Thoracic aorta (tissue), 2 donors: ENCODE data around the gene TNFSF8. TPM values are rescaled to one million over a fixed set of nuclear protein-coding genes. Genes with fewer than 3 reads are reported as not detected.

Experiments
- ATAC-seq: fragments of 150-250 bp; one replicate; pipeline ENCODE4 v1.8.0; 2017; ENCODE audit warnings: low read depth; ENCODE audit not compliant: insufficient number of reproducible peaks, low FRiP score
- DNase-seq: peaks from one replicate; pipeline ENCODE4 v3.0.0-alpha.2; 2020; ENCODE audit warnings: low spot score
- H3K27ac ChIP-seq, 2 donors: fragments of 200-600 bp; sonication (generic); 1 replicate in 1 of 2; 2 replicates in 1 of 2; pipeline ENCODE4 v1.5.1; 2016; ENCODE audit warnings: mild to moderate bottlenecking in 2 of 2, moderate library complexity in 2 of 2
- H3K27me3 ChIP-seq: fragments of 200-600 bp; sonication (generic); replicated peaks from 2 replicates; pipeline ENCODE4 v1.6.0; 2016; ENCODE audit warnings: mild to moderate bottlenecking; ENCODE audit not compliant: insufficient read depth
- H3K36me3 ChIP-seq: fragments of 200-600 bp; sonication (generic); one replicate; pipeline ENCODE4 v1.5.1; 2016
- H3K4me1 ChIP-seq, 2 donors: fragments of 200-600 bp; sonication (generic); 1 replicate in 1 of 2; 2 replicates in 1 of 2; pipeline versions ENCODE4 v1.5.1 to v1.6.0; 2016; ENCODE audit warnings: low read depth in 2 of 2, mild to moderate bottlenecking in 1 of 2; ENCODE audit not compliant: control insufficient read depth in 1 of 2
- H3K4me3 ChIP-seq: fragments of 200-600 bp; sonication (generic); 2 replicates; pipeline ENCODE4 v1.5.1; 2016; ENCODE audit warnings: mild to moderate bottlenecking
- H3K9me3 ChIP-seq: fragments of 200-600 bp; sonication (generic); 2 replicates; pipeline ENCODE4 v1.5.1; 2016
- total RNA-seq, 2 donors: library from RNA; depleted of rRNA; stranded (reverse); fragments of >200 nt; gene quantifications; one replicate each; pipeline versions ENCODE4 v1.1.0 to v1.2.3, GENCODE V29; 2016
- TF ChIP-seq, protein P1 (sequence below): fragments of 200-600 bp; sonication (generic); IDR thresholded peaks from one replicate; pipeline ENCODE4 v1.5.1; 2019; ENCODE audit warnings: antibody characterized with exemption

The TNFSF8 gene
- total RNA-seq, 2 donors from 2014 or later: 4.1 to 5.8 TPM

DNA sequence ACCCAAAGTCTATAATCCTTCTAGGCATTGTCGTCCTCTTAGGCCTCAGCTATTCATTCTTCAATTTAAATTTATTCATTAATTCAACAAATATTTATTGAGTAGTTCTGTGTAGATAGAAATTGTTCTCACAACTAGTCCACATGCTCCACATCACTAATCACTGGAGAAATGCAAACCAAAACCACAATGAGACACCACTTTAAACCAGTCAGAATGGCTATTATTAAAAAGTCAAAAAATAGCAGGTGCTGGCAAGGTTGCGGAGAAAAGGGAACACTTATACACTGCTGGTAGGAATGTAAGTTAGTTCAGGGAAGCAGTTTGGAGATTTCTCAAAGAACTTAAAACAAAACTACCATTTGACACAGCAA, 73.5 kb downstream of the TNFSF8 start:
- DNase-seq (no peak), ATAC-seq (no peak)
- H3K27me3 ChIP-seq: no peaks in the 10 kb centered on the region
- H3K4me3 ChIP-seq: no peak overlapping the region
- H3K4me1 ChIP-seq: peaks cover 0 to 3% of the 10 kb centered on the region in 2 donors
- H3K36me3 ChIP-seq: no peaks in the 10 kb centered on the region
- no peak overlapping the region for H3K27ac ChIP-seq
- H3K9me3 ChIP-seq: no peaks in the 10 kb centered on the region
- TF ChIP-seq, protein P1, sequence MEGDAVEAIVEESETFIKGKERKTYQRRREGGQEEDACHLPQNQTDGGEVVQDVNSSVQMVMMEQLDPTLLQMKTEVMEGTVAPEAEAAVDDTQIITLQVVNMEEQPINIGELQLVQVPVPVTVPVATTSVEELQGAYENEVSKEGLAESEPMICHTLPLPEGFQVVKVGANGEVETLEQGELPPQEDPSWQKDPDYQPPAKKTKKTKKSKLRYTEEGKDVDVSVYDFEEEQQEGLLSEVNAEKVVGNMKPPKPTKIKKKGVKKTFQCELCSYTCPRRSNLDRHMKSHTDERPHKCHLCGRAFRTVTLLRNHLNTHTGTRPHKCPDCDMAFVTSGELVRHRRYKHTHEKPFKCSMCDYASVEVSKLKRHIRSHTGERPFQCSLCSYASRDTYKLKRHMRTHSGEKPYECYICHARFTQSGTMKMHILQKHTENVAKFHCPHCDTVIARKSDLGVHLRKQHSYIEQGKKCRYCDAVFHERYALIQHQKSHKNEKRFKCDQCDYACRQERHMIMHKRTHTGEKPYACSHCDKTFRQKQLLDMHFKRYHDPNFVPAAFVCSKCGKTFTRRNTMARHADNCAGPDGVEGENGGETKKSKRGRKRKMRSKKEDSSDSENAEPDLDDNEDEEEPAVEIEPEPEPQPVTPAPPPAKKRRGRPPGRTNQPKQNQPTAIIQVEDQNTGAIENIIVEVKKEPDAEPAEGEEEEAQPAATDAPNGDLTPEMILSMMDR: no peak

DNA sequence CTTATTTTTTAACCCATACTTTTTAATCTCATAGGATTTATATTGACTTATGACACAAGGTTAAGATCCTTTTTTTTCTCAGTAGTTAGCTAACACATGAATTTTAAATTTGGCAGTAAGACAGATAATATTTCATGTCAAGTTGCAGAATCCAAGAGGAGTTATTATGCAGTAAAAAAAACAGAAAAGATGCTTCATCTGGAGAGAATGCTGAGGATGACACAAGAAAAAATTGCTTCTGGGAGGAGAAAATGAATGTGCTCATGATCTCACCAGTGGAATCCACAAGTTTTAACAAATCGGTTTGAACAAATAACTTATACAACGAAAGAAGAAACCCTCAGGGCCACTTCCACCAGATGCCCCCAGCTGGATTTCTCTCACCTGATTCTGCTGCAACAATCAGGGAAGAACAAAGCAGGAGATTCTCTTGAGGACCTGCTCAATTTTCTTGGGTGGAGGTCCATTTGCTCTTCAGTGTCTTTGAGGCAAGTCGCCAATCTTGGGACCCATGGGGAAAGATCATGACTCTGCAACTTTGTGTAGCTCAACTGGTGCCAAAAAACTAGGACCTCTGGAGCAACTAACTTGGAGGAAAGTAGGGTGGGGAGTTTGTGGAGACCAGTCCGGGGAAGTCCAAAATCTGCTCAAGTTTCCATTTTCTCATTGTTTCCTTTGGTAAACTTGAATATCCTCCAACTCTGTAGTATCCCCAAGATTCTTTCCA, 74.0 kb downstream of the TNFSF8 start:
- DNase-seq (no peak), ATAC-seq (no peak)
- Histone ChIP-seq H3K36me3 (no peaks in the 10 kb centered on the region), H3K4me1 (peaks cover 0 to 3% of the 10 kb centered on the region in 2 donors), H3K9me3 (no peaks in the 10 kb centered on the region), H3K27ac (no peak overlapping the region), H3K27me3 (no peaks in the 10 kb centered on the region), H3K4me3 (no peak overlapping the region)
- TF ChIP-seq, protein P1: no peak

DNA sequence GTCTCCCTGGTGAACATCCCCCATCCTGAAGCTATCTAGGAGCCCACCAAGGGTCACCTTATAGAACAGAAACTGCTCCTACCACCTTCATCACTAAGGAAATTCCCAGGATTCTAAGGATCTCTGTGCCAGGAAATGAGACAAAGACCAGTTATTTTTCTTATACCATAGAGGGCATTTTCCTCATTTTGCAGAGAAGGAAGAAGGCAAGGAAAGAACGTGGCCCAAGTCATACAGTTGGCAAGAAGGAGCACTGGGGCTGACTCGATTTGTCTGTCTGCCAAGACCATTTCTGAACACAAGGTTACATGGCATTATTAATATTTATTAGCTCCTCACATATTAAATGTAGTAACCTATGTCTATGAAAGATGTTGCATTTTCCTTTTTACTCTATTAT, 74.9 kb downstream of the TNFSF8 start:
- no peaks in the 10 kb centered on the region for H3K9me3 ChIP-seq
- peaks cover 0 to 3% of the 10 kb centered on the region in 2 donors for H3K4me1 ChIP-seq
- TF ChIP-seq, protein P1: no peak
- no peak overlapping the region for H3K4me3 ChIP-seq
- H3K27ac ChIP-seq: no peak overlapping the region
- H3K27me3 ChIP-seq: no peaks in the 10 kb centered on the region
- no peaks in the 10 kb centered on the region for H3K36me3 ChIP-seq
- DNase-seq: no peak
- ATAC-seq: no peak

DNA sequence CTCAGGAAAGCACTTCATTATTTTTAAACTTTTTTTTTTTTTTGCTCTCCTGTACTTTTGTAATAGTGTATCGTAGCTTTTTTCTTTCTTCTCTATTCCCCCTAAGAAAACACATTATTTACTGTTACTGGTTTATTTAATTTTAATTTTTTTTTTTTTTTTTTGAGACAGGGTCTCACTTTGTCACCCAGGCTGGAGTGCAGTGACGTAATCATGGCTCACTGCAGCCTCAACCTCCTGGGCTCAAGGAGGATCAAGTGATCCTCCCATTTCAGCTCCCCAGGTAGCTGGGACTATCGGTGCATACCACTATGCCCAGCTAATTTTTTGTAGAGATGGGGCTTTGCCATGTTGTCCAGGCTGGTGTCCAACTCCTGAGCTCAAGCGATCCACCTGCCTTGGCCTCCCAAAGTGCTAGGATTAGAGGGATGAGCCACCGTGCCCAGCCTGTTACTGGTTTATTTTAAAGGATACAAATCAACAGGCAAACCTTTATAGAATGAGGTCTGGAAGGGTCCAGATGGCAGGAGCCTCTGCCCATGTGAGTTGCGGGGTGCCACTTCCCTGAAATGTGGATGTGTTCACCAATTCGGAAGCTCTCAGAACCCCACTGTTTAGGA, 75.5 kb downstream of the TNFSF8 start:
- TF ChIP-seq, protein P1: no peak
- Histone ChIP-seq H3K4me1 (peaks cover 3 to 5% of the 10 kb centered on the region in 2 donors), H3K4me3 (no peak overlapping the region), H3K9me3 (no peaks in the 10 kb centered on the region), H3K27ac (no peak overlapping the region), H3K36me3 (no peaks in the 10 kb centered on the region), H3K27me3 (no peaks in the 10 kb centered on the region)
- DNase-seq: no peak
- no peak for ATAC-seq

DNA sequence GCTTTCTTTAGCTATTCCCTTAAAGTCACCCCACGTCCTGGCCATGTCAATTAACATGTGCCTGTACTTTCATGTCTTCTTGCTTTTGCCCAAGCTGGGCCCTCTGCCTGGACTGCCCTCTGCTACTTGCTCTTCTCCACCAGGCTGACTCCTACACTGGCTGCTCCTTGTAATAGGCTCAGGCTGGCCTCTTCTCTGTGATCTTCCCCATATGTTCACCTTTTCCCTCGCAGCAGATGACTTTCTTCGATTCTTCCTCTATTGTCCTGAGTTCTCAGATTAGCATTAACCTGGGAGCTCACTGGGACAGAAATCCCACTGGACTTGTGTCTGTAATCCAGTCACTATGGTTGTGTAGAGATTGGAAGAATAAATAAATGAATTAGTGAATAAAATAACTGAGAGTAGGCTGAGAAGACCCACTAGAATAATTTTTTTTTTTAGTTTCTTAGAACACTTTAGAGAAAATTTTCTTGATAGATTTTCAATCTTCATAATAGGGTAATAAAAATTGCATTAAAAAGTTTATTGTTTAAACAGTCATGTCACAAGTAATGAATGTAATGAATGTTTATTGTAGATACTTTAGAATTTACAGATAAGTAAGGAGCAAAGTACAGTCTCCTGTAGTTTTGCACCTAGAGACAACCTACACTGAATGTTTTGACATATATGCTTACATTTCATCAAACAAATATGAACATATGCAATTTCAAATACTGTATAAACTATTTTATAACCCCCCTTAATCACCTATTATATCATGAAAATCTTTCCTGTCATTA, 77.1 kb downstream of the TNFSF8 start:
- no peaks in the 10 kb centered on the region for H3K36me3 ChIP-seq
- peaks cover 3 to 11% of the 10 kb centered on the region in 2 donors for H3K4me1 ChIP-seq
- H3K27ac ChIP-seq: no peak overlapping the region
- no peaks in the 10 kb centered on the region for H3K9me3 ChIP-seq
- H3K4me3 ChIP-seq: no peak overlapping the region
- TF ChIP-seq, protein P1: no peak
- no peak for DNase-seq
- no peak for ATAC-seq
- H3K27me3 ChIP-seq: no peaks in the 10 kb centered on the region
